T47D (cell line): ENCODE measurements around the gene GSTT4.

Experiments used
- DNase-seq, 2 experiments: peaks; one replicate each; pipeline versions ENCODE4 v3.0.0 to v3.0.0-alpha.2; 2011 to 2012; ENCODE audit warnings: low read depth in 1 of 2, low spot score in 1 of 2
- JUND ChIP-seq: IDR thresholded peaks from 2 replicates; pipeline ENCODE4 v1.6.1; 2012; ENCODE audit warnings: low read depth
- in situ Hi-C: cut with HindIII; loops from 2 replicates; pipeline ENCODE4 v1.10.0; 2016; ENCODE audit warnings: low sequenced_read_pairs, low pct_unique_long_range_greater_than_20kb

The GSTT4 gene

GRCh38 chr22:24035296-24035695 is 30.0 kb upstream of the GSTT4 start:
- no peak for TF ChIP-seq JUND
- in situ Hi-C loops, result no loop called here
- no peak for DNase-seq

- in situ Hi-C loops, result no loop called here
- TF ChIP-seq JUND, result no peak
- no peak for DNase-seq
Observed at GRCh38 chr22:24033731-24034130, 28.5 kb upstream of the GSTT4 start.

- no peak for TF ChIP-seq JUND
- in situ Hi-C loops, result no loop called here
- no peak for DNase-seq
Observed at GRCh38 chr22:24030186-24030702, 25.0 kb upstream of the GSTT4 start.

- no peak for TF ChIP-seq JUND
- in situ Hi-C loops, result no loop called here
- no peak for DNase-seq
Observed at GRCh38 chr22:24029304-24029703, 24.1 kb upstream of the GSTT4 start.

GRCh38 chr22:24028533-24028932 is 23.3 kb upstream of the GSTT4 start:
- in situ Hi-C loops, result no loop called here
- no peak for TF ChIP-seq JUND
- DNase-seq, result no peak

- no peak for DNase-seq
- in situ Hi-C loops, result no loop called here
- TF ChIP-seq JUND, result no peak
Observed at GRCh38 chr22:24027991-24028390, 22.7 kb upstream of the GSTT4 start.

GRCh38 chr22:24027389-24027975 is 22.2 kb upstream of the GSTT4 start:
- in situ Hi-C loops, result no loop called here
- no peak for DNase-seq

GRCh38 chr22:24026733-24027132 is 21.5 kb upstream of the GSTT4 start:
- in situ Hi-C loops, result no loop called here
- TF ChIP-seq JUND, result no peak
- no peak for DNase-seq

More at GRCh38 chr22:24027389-24027975, 22.2 kb upstream of the GSTT4 start:
- no peak for TF ChIP-seq JUND

GRCh38 chr22:24026056-24026455 is 20.8 kb upstream of the GSTT4 start:
- in situ Hi-C loops, result no loop called here
- no peak for TF ChIP-seq JUND

GRCh38 chr22:24025475-24025874 is 20.2 kb upstream of the GSTT4 start:
- no peak for TF ChIP-seq JUND
- no peak for DNase-seq
- in situ Hi-C loops, result no loop called here

More at GRCh38 chr22:24026056-24026455, 20.8 kb upstream of the GSTT4 start:
- no peak for DNase-seq

- no peak for DNase-seq
- in situ Hi-C loops, result no loop called here
- no peak for TF ChIP-seq JUND
Observed at GRCh38 chr22:24024354-24024753, 19.1 kb upstream of the GSTT4 start.

- DNase-seq, result no peak
- TF ChIP-seq JUND, result no peak
- in situ Hi-C loops, result no loop called here
Observed at GRCh38 chr22:24023204-24023789, 18.0 kb upstream of the GSTT4 start.

- DNase-seq, result no peak
- in situ Hi-C loops, result no loop called here
- no peak for TF ChIP-seq JUND
Observed at GRCh38 chr22:24021304-24021703, 16.1 kb upstream of the GSTT4 start.

GRCh38 chr22:24016156-24016555 is 10.9 kb upstream of the GSTT4 start:
- TF ChIP-seq JUND, result no peak
- in situ Hi-C loops, result no loop called here
- DNase-seq, result no peak
